Measurements from ENCODE around the gene VTI1A. TPM values are rescaled to one million over a fixed set of nuclear protein-coding genes. Genes with fewer than 3 reads are reported as not detected.

The VTI1A gene
- total and polyA plus RNA-seq, 4 donors: 5.5 to 26.9 (median 13.1) TPM

- Histone ChIP-seq H3K4me1 (ENCODE audit: control insufficient read depth in 4 of 4, insufficient read depth in 4 of 4, low read length in 3 of 4) (peaks cover 0 to 15% (median 2%) of the 10 kb centered on the region in 4 donors), H3K27me3 (ENCODE audit: control insufficient read depth in 4 of 4, insufficient read depth in 4 of 4, low read length in 3 of 4) (no peaks in the 10 kb centered on the region), H3K36me3 (ENCODE audit: control insufficient read depth in 4 of 4, insufficient read depth in 3 of 4, low read depth in 1 of 4, low read length in 3 of 4) (no peaks in the 10 kb centered on the region), H3K9me3 (ENCODE audit: control insufficient read depth in 4 of 4, low read length in 3 of 4) (no peaks in the 10 kb centered on the region), H3K9ac (ENCODE audit: low read depth in 1 of 2, low read length in 2 of 2) (no peak overlapping the region), H3K27ac (ENCODE audit: low read depth in 1 of 2, low read length in 2 of 2) (no peak overlapping the region), H3K4me3 (ENCODE audit: low read depth in 1 of 3, low read length in 3 of 3) (no peak overlapping the region)
- TF ChIP-seq HNF4G (IDR thresholded peaks at IDR 0.05): no peak
- DNase-seq (ENCODE audit: low spot score): no peak
- WGBS: 87% methylated on average over 16 of the region's 16 CpGs
Measured at GRCh38 chr10:112562809-112563663, 116.0 kb downstream of the VTI1A start.

- 34% methylated on average over 2 of the region's 2 CpGs for WGBS
- no peak overlapping the region for H3K27ac ChIP-seq (ENCODE audit: low read depth in 1 of 2, low read length in 2 of 2)
Measured at GRCh38 chr10:112564337-112564736, 117.3 kb downstream of the VTI1A start.

GRCh38 chr10:112565434-112566053 lies 118.5 kb downstream of the VTI1A start:
- WGBS: 42% methylated on average over 4 of the region's 4 CpGs
- Histone ChIP-seq H3K27ac (ENCODE audit: low read depth in 1 of 2, low read length in 2 of 2) (no peak overlapping the region), H3K4me3 (ENCODE audit: low read depth in 1 of 3, low read length in 3 of 3) (no peak overlapping the region), H3K9me3 (ENCODE audit: control insufficient read depth in 4 of 4, low read length in 3 of 4) (no peaks in the 10 kb centered on the region), H3K9ac (ENCODE audit: low read depth in 1 of 2, low read length in 2 of 2) (no peak overlapping the region), H3K27me3 (ENCODE audit: control insufficient read depth in 4 of 4, insufficient read depth in 4 of 4, low read length in 3 of 4) (no peaks in the 10 kb centered on the region), H3K4me1 (ENCODE audit: control insufficient read depth in 4 of 4, insufficient read depth in 4 of 4, low read length in 3 of 4) (peaks cover 0 to 15% (median 2%) of the 10 kb centered on the region in 4 donors), H3K36me3 (ENCODE audit: control insufficient read depth in 4 of 4, insufficient read depth in 3 of 4, low read depth in 1 of 4, low read length in 3 of 4) (no peaks in the 10 kb centered on the region)
- TF ChIP-seq JUND (IDR thresholded peaks at IDR 0.05) (peak in 1 of 2 donors; percentile 15), SP1 (IDR thresholded peaks at IDR 0.05) (no peak), RAD21 (IDR thresholded peaks at IDR 0.05) (peak; percentile 90 to 94), REST (IDR thresholded peaks at IDR 0.05) (no peak), CTCF (IDR thresholded peaks at IDR 0.05; ENCODE audit: low read depth, low read length, missing input control) (peak; percentile 68)
- DNase-seq (ENCODE audit: low spot score): no peak

More at GRCh38 chr10:112564337-112564736, 117.3 kb downstream of the VTI1A start:
- TF ChIP-seq GABPA (IDR thresholded peaks at IDR 0.05 in 1 of 2, conservative IDR thresholded peaks at IDR 0.05 in 1 of 2) (no peak), RXRA (IDR thresholded peaks at IDR 0.05) (no peak), SP1 (IDR thresholded peaks at IDR 0.05) (no peak), EGR1 (IDR thresholded peaks at IDR 0.05; ENCODE audit: low read depth in 2 of 2) (no peak), FOXA2 (IDR thresholded peaks at IDR 0.05) (no peak), HNF4A (conservative IDR thresholded peaks at IDR 0.05) (peak in 1 of 2 donors; percentile 16), MAX (IDR thresholded peaks at IDR 0.05) (peak; percentile 31), ATF3 (IDR thresholded peaks at IDR 0.05) (no peak), NR2F2 (IDR thresholded peaks at IDR 0.05) (no peak), RAD21 (IDR thresholded peaks at IDR 0.05) (no peak)
- H3K9me3 ChIP-seq (ENCODE audit: control insufficient read depth in 4 of 4, low read length in 3 of 4): no peaks in the 10 kb centered on the region
- no peaks in the 10 kb centered on the region for H3K27me3 ChIP-seq (ENCODE audit: control insufficient read depth in 4 of 4, insufficient read depth in 4 of 4, low read length in 3 of 4)
- no peaks in the 10 kb centered on the region for H3K36me3 ChIP-seq (ENCODE audit: control insufficient read depth in 4 of 4, insufficient read depth in 3 of 4, low read depth in 1 of 4, low read length in 3 of 4)
- no peak for DNase-seq (ENCODE audit: low spot score)
- H3K4me3 ChIP-seq (ENCODE audit: low read depth in 1 of 3, low read length in 3 of 3): no peak overlapping the region
- H3K4me1 ChIP-seq (ENCODE audit: control insufficient read depth in 4 of 4, insufficient read depth in 4 of 4, low read length in 3 of 4): peaks cover 0 to 15% (median 2%) of the 10 kb centered on the region in 4 donors
- peak overlapping the region in 1 of 2 donors; percentile 31 for H3K9ac ChIP-seq (ENCODE audit: low read depth in 1 of 2, low read length in 2 of 2)

All from liver (tissue), 9 donors.